Measurements from ENCODE around the gene SPSB3. TPM values are rescaled to one million over a fixed set of nuclear protein-coding genes. Genes with fewer than 3 reads are reported as not detected.

SPSB3 gene
- total RNA-seq, 2 donors from 2014 or later, result 28.0 to 28.1 TPM

GRCh38 chr16:1816396-1817275 is 34.3 kb upstream of the SPSB3 start:
- H3K4me1 Mint-ChIP-seq, result no peaks in the 10 kb centered on the region
- H3K9me3 ChIP-seq (ENCODE audit: control insufficient read depth, low read length), result no peaks in the 10 kb centered on the region

GRCh38 chr16:1815461-1815860 is 33.1 kb upstream of the SPSB3 start:
- Histone ChIP-seq H3K9ac (ENCODE audit: extremely low read depth, low read length, poor library complexity, severe bottlenecking) (no peak overlapping the region), H3K36me3 (ENCODE audit: control insufficient read depth, insufficient read depth, low read length) (peaks cover 19% of the 10 kb centered on the region), H3K4me1 (ENCODE audit: control insufficient read depth, insufficient read depth, low read length) (no peaks in the 10 kb centered on the region), H3K27me3 (ENCODE audit: control insufficient read depth, insufficient read depth, low read length, poor library complexity, severe bottlenecking) (no peaks in the 10 kb centered on the region), H3K9me3 (ENCODE audit: control insufficient read depth, low read length) (no peaks in the 10 kb centered on the region), H3K4me3 (ENCODE audit: low read length) (no peak overlapping the region), H3K27ac (ENCODE audit: low read depth, low read length) (no peak overlapping the region)
- Mint-ChIP-seq H3K4me1 (no peaks in the 10 kb centered on the region), H3K27ac (no peak overlapping the region), H3K27me3 (ENCODE audit: insufficient read depth) (no peaks in the 10 kb centered on the region), H3K9me3 (no peaks in the 10 kb centered on the region), H3K4me3 (no peak overlapping the region), H3K36me3 (ENCODE audit: low read depth) (peaks cover 39% of the 10 kb centered on the region)
- WGBS, 2 experiments (ENCODE audit: insufficient coverage in 1 of 2, insufficient read length in 1 of 2), result 96 to 99% methylated on average over 8 to 11 of the region's 11 CpGs
- TF ChIP-seq, protein P1, sequence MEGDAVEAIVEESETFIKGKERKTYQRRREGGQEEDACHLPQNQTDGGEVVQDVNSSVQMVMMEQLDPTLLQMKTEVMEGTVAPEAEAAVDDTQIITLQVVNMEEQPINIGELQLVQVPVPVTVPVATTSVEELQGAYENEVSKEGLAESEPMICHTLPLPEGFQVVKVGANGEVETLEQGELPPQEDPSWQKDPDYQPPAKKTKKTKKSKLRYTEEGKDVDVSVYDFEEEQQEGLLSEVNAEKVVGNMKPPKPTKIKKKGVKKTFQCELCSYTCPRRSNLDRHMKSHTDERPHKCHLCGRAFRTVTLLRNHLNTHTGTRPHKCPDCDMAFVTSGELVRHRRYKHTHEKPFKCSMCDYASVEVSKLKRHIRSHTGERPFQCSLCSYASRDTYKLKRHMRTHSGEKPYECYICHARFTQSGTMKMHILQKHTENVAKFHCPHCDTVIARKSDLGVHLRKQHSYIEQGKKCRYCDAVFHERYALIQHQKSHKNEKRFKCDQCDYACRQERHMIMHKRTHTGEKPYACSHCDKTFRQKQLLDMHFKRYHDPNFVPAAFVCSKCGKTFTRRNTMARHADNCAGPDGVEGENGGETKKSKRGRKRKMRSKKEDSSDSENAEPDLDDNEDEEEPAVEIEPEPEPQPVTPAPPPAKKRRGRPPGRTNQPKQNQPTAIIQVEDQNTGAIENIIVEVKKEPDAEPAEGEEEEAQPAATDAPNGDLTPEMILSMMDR (conservative IDR thresholded peaks at IDR 0.05), result no peak
- DNase-seq, result no peak

More at GRCh38 chr16:1816396-1817275, 34.3 kb upstream of the SPSB3 start:
- no peak overlapping the region for H3K4me3 ChIP-seq (ENCODE audit: low read length)
- H3K4me3 Mint-ChIP-seq, result no peak overlapping the region
- H3K27ac ChIP-seq (ENCODE audit: low read depth, low read length), result no peak overlapping the region
- H3K36me3 Mint-ChIP-seq (ENCODE audit: low read depth), result peaks cover 39% of the 10 kb centered on the region
- no peak overlapping the region for H3K27ac Mint-ChIP-seq
- WGBS, 2 experiments (ENCODE audit: insufficient coverage in 1 of 2, insufficient read length in 1 of 2), result 94 to 97% methylated on average over 27 to 40 of the region's 40 CpGs
- peaks cover 19% of the 10 kb centered on the region for H3K36me3 ChIP-seq (ENCODE audit: control insufficient read depth, insufficient read depth, low read length)
- no peaks in the 10 kb centered on the region for H3K4me1 ChIP-seq (ENCODE audit: control insufficient read depth, insufficient read depth, low read length)
- no peaks in the 10 kb centered on the region for H3K27me3 ChIP-seq (ENCODE audit: control insufficient read depth, insufficient read depth, low read length, poor library complexity, severe bottlenecking)
- H3K27me3 Mint-ChIP-seq (ENCODE audit: insufficient read depth), result no peaks in the 10 kb centered on the region
- TF ChIP-seq, protein P1 (conservative IDR thresholded peaks at IDR 0.05), result no peak
- H3K9me3 Mint-ChIP-seq, result no peaks in the 10 kb centered on the region
- DNase-seq, result peak; percentile 10
- no peak overlapping the region for H3K9ac ChIP-seq (ENCODE audit: extremely low read depth, low read length, poor library complexity, severe bottlenecking)

DNA sequence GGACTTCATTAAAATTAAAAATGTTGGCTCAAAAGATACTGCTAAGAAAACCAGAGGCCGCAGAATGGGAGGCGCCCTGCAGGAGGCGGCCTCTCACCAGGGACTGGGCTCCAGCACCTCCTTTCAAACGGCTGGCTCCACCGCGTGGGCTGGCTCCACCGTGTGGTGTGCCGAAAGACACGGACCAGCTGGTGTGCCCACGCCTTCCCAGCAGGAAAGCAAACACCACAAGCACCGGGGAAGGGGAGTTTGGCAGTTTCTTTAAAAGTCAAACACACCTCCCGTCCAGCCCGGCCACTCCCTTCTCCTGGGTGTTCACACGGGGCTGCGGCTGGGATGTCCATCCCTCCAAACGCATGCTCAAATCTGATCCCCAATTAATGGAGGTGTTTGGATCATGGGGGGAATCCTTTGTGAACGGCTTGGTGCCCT is 30.4 kb upstream of the SPSB3 start:
- Histone ChIP-seq H3K9me3 (ENCODE audit: control insufficient read depth, low read length) (no peaks in the 10 kb centered on the region), H3K4me1 (ENCODE audit: control insufficient read depth, insufficient read depth, low read length) (no peaks in the 10 kb centered on the region), H3K36me3 (ENCODE audit: control insufficient read depth, insufficient read depth, low read length) (peaks cover 30% of the 10 kb centered on the region), H3K27ac (ENCODE audit: low read depth, low read length) (no peak overlapping the region), H3K27me3 (ENCODE audit: control insufficient read depth, insufficient read depth, low read length, poor library complexity, severe bottlenecking) (no peaks in the 10 kb centered on the region), H3K4me3 (ENCODE audit: low read length) (no peak overlapping the region), H3K9ac (ENCODE audit: extremely low read depth, low read length, poor library complexity, severe bottlenecking) (no peak overlapping the region)
- H3K9me3 Mint-ChIP-seq, result peaks cover under 1% of the 10 kb centered on the region
- no peaks in the 10 kb centered on the region for H3K4me1 Mint-ChIP-seq
- H3K36me3 Mint-ChIP-seq (ENCODE audit: low read depth), result peaks cover 53% of the 10 kb centered on the region
- TF ChIP-seq, protein P1 (conservative IDR thresholded peaks at IDR 0.05), result peak; percentile 74
- H3K27ac Mint-ChIP-seq, result no peak overlapping the region
- no peaks in the 10 kb centered on the region for H3K27me3 Mint-ChIP-seq (ENCODE audit: insufficient read depth)
- H3K4me3 Mint-ChIP-seq, result no peak overlapping the region
- peak; percentile 85 for DNase-seq
- 53 to 58% methylated on average over 12 to 17 of the region's 17 CpGs for WGBS, 2 experiments (ENCODE audit: insufficient coverage in 1 of 2, insufficient read length in 1 of 2)

Data from endodermal cell (in vitro differentiated cells).